HG03097 (cell line): Measurements from ENCODE around the gene RASSF5.
"Not testable (repeated sequence)": the region's sequence is repeated elsewhere in the genome, so short reads cannot be mapped to it uniquely, and the experiment has no call there.

ENCODE experiments used
- ATAC-seq: cut with Tn5 transposase; IDR thresholded peaks from one replicate; pipeline ENCODE4 v1.9.1; 2021; ENCODE audit not compliant: unreplicated experiment, low FRiP score

Gene RASSF5

GRCh38 chr1:206476058-206476457 lies 31.3 kb upstream of the RASSF5 start:
- ATAC-seq, result no peak

GRCh38 chr1:206476591-206476990 lies 30.7 kb upstream of the RASSF5 start:
- no peak for ATAC-seq

GRCh38 chr1:206477110-206477509 lies 30.2 kb upstream of the RASSF5 start:
- no peak for ATAC-seq

- ATAC-seq, result no peak
Measured at GRCh38 chr1:206477581-206478380, 29.6 kb upstream of the RASSF5 start.

DNA sequence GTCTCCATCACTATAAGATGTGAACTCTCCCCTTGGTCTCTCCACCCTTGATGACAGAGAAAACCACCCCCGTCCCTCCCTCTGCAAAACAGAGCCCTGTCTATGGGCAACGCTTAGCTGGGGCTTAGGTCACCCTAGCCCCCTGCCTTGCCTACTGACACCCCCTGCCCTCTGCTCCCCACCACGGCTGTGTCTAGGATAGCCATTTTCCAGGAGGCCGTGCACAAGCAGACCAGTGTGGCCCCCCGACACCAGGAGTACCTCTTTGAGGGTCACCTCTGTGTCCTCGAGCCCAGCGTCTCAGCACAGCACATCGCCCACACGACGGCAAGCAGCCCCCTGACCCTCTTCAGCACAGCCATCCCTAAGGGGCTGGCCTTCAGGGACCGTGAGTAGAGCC lies 28.6 kb upstream of the RASSF5 start:
- ATAC-seq, result no peak

DNA sequence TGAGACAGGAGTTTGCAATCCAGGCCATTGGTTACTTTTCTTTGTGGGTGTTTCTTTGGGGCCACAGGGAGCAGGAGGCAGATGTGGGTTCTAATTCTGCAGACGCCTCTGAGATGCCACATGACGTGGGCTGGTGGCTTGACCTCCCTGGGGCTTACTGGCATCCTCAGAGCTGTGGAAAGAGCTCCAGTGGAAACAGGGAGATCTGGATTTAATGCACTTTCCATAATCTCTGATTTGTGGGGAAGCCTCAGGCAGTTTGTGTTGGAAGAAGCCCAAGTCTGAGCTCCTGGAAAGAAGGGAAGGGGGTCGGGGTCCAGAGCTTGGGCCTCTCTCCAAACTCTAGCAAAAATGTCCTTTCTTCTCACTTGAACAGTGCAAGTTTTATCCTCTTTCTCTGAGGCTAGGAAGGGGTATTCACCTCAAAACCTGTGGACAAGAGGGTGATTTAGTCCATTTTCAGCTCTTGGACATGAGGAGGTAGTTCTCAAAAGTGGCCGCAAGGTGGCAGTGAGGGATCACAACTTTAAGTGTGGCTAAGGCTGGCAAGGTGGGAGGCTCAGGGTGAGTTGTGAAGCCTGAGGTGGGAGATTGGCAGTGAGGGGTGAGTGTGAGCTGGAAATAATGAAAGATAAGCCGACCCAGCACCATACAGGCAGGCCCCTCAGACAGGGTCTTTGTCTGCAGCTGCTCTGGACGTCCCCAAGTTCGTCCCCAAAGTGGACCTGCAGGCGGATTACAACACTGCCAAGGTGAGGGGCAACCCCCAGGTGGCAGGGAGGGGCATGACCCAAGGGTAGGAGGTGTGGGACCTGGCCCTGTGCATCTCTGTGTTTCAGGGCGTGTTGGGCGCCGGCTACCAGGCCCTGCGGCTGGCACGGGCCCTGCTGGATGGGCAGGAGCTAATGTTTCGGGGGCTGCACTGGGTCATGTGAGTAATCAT lies 27.9 kb upstream of the RASSF5 start:
- ATAC-seq, result no peak

DNA sequence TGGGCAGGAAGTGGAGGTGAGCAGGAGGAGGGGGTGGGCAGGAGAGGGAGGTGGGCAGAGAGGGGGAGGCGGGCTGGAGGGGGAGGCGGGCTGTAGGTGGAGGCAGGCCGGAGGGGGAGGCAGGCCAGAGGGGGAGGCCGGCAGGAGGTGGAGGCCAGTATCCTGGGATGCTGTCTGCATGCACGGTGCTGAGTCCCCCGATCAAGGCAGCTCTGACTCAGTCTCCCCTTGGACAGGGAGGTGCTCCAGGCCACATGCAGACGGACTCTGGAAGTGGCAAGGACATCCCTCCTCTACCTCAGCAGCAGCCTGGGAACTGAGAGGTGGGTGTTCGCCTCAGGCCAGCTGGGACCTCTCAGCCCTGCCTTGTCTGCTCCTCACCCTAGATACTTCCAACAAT lies 27.1 kb upstream of the RASSF5 start:
- no peak for ATAC-seq

- ATAC-seq, result no peak
Measured at GRCh38 chr1:206482611-206483010, 24.7 kb upstream of the RASSF5 start.

DNA sequence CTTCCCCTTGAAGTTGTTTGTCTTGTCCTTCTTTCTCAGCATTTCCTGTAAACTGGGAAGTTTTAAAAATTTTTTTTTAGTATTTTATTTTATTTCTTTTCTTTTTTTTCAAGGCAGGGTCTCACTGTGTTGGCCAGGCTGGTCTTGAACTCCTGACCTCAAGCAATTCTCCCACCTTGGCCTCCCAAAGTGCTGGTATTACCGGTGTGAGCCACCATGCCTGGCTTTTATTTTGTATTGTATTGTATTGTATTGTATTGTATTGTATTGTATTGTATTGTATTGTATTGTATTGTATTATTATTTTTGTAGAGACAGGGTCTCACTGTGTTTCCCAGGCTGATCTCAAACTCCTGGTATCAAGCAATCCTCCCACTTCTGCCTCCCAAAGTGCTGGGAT lies 23.5 kb upstream of the RASSF5 start:
- not testable (repeated sequence) for ATAC-seq

DNA sequence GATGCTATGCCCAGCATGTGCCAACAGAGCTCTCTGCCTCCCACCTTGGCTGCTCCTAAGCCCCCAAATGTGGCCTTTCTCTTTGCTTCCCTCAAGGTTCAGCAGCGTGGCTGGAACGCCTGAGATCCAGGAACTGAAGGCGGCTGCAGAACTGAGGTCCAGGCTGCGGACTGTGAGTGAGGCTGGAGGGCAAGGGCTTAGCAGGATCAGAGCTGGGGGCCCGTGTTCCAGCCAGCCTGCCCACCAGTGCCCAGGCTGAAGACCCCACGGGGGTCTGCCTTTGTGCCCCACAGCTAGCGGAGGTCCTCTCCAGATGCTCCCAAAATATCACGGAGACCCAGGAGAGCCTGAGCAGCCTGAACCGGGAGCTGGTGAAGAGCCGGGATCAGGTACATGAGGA lies 22.4 kb upstream of the RASSF5 start:
- no peak for ATAC-seq

- no peak for ATAC-seq
Measured at GRCh38 chr1:206486995-206487788, 20.1 kb upstream of the RASSF5 start.

GRCh38 chr1:206487970-206488369 lies 19.4 kb upstream of the RASSF5 start:
- no peak for ATAC-seq

DNA sequence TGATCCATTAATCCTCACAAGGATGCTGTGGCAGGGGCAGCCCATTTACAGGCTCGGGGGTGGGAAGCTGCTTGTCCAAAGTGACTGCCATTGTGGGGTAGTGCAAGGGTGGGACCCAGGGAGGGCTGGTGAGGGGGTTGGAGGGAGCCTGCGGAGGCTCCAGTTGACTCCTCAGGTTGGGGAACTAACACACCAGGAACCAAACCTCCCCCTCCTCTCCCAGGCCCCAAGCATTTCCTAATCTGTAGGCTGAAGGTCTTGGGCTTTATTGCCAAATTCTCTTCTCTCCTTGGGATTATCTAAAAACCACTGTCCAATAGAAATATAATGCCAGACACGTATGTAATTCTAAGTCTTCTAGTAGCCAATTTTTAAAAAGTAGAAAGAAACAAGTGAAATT lies 18.9 kb upstream of the RASSF5 start:
- no peak for ATAC-seq

DNA sequence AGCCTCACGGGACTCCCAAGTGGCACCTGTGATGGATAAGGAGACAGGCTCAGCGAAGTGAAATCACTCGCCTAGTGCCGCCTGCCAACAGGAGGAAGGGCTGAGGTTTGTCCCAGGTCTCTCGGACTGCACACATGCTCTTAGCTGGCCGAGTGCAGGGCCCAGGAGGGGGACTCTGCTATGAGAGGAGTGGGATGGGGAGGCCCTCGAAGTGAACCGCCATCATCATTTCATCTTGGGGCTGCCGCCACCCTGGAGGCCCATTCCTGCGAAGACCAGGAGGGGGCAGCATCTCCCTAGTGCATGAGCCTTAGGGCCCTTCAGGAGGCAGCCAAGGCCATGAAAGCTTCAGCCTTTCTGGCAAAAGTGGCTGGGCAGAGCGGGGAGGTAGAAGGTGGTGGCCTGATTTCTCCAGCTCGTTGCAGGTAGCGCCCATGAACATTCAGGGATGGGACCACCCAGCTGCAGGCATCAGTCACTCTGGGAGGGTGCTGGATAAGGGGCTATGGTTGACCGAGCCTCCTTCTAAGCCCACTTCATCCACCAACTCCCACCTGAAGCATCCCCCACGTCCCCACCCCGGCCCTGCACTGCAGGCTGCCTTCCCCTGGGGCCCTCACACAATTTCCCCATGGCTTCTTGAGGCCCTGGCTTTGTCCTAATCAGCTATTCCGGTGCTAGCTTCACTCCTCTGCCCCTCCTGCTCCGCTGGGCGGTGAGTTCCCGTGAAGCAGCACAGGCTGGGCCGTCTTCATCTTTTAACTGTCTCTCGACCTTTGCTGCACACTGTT lies 17.2 kb upstream of the RASSF5 start:
- peak; percentile 64 for ATAC-seq

GRCh38 chr1:206490771-206491405 lies 16.4 kb upstream of the RASSF5 start:
- no peak for ATAC-seq

- no peak for ATAC-seq
Measured at GRCh38 chr1:206491616-206492015, 15.7 kb upstream of the RASSF5 start.

GRCh38 chr1:206492589-206492988 lies 14.7 kb upstream of the RASSF5 start:
- ATAC-seq, result no peak

DNA sequence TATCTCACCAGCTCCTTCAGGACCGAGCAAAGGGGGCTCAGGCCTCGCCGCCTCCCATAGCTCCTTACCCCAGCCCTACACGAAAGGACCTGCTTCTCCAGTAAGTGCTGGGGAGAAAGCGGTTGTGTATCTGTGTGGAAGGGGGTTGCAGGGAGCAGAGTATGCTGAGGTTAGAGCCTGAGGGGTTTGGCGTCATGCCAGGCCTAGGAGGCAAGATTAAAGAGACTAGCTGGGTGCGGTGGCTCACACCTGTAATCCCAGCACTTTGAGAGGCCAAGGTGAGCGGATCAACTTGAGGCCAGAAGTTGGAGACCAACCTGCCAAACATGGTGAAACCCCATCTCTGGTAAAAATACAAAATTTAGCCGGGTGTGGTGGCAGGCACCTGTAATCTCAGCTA lies 14.1 kb upstream of the RASSF5 start:
- no peak for ATAC-seq

GRCh38 chr1:206495011-206495461 lies 12.3 kb upstream of the RASSF5 start:
- ATAC-seq, result no peak
